GM21447 (cell line): ENCODE results near the gene PPARA.

Experiments used
- ATAC-seq: cut with Tn5 transposase; IDR thresholded peaks from one replicate; pipeline ENCODE4 v1.9.1; 2021; ENCODE audit not compliant: unreplicated experiment

The PPARA gene

GRCh38 chr22:46150034-46150654 is at the start of gene PPARA:
PPARA (plus strand) TSS chr22:46150526; CDS start chr22:46198384, 47,858 bp downstream.
- ATAC-seq = peak; percentile 55

- no peak for ATAC-seq
Observed at GRCh38 chr22:46102159-46102558, 48.2 kb upstream of the PPARA start.

- ATAC-seq = no peak
Observed at GRCh38 chr22:46102752-46103151, 47.6 kb upstream of the PPARA start.

- ATAC-seq = no peak
Observed at GRCh38 chr22:46103181-46103580, 47.1 kb upstream of the PPARA start.

GRCh38 chr22:46103664-46104063 is 46.7 kb upstream of the PPARA start:
- ATAC-seq = no peak

GRCh38 chr22:46104170-46104880 is 46.0 kb upstream of the PPARA start:
- no peak for ATAC-seq

- ATAC-seq = no peak
Observed at GRCh38 chr22:46104881-46105493, 45.3 kb upstream of the PPARA start.

GRCh38 chr22:46105494-46106278 is 44.6 kb upstream of the PPARA start:
- no peak for ATAC-seq

- ATAC-seq = no peak
Observed at GRCh38 chr22:46106279-46107022, 43.9 kb upstream of the PPARA start.

GRCh38 chr22:46107089-46107664 is 43.1 kb upstream of the PPARA start:
- ATAC-seq = no peak

GRCh38 chr22:46107753-46108563 is 42.4 kb upstream of the PPARA start:
- no peak for ATAC-seq

GRCh38 chr22:46108564-46109473 is 41.5 kb upstream of the PPARA start:
- ATAC-seq = no peak

- ATAC-seq = no peak
Observed at GRCh38 chr22:46109474-46110003, 40.8 kb upstream of the PPARA start.

GRCh38 chr22:46110215-46110614 is 40.1 kb upstream of the PPARA start:
- no peak for ATAC-seq

GRCh38 chr22:46111645-46112306 is 38.5 kb upstream of the PPARA start:
- no peak for ATAC-seq

GRCh38 chr22:46112405-46112804 is 37.9 kb upstream of the PPARA start:
- no peak for ATAC-seq

- no peak for ATAC-seq
Observed at GRCh38 chr22:46113110-46113909, 37.0 kb upstream of the PPARA start.
